Activated B cell treated with CpG ODN at 0.5 μM for 24 hours (primary cell): Measurements from ENCODE around the gene PCDHB7. TPM values are rescaled to one million over a fixed set of nuclear protein-coding genes. Genes with fewer than 3 reads are reported as not detected.
"Not testable (repeated sequence)": the region's sequence is repeated elsewhere in the genome, so short reads cannot be mapped to it uniquely, and the experiment has no call there.

Experiments
- ATAC-seq: fragments of 200-7000 bp; cut with Tn5 transposase; one replicate; pipeline ENCODE4 v1.10.0; 2021; ENCODE audit warnings: low read depth, mild to moderate bottlenecking, moderate library complexity
- CTCF ChIA-PET: fragments of 350-600 bp; sonication (Branson Sonifier 250); formaldehyde crosslinking; loops from one replicate; lab custom pipeline; 2021; ENCODE audit warnings: antibody characterized with exemption; lab: Charles Lee
- POLR2A ChIA-PET: fragments of 350-600 bp; sonication (Branson Sonifier 250); formaldehyde crosslinking; loops from one replicate; lab custom pipeline; 2021; ENCODE audit warnings: antibody characterized with exemption; lab: Charles Lee
- DNase-seq: peaks from one replicate; pipeline ENCODE4 v3.0.0; 2022
- H3K27ac Mint-ChIP-seq: one replicate; pipeline ENCODE4 v1.8.0; 2020; ENCODE audit warnings: mixed read lengths
- H3K27me3 Mint-ChIP-seq: one replicate; pipeline ENCODE4 v1.8.0; 2021; ENCODE audit warnings: mixed read lengths
- H3K36me3 Mint-ChIP-seq: one replicate; pipeline ENCODE4 v1.8.0; 2021; ENCODE audit warnings: low read depth, mixed read lengths
- H3K4me1 Mint-ChIP-seq: one replicate; pipeline ENCODE4 v1.8.0; 2021; ENCODE audit warnings: mixed read lengths
- H3K4me3 Mint-ChIP-seq: one replicate; pipeline ENCODE4 v1.8.0; 2020; ENCODE audit warnings: mild to moderate bottlenecking, mixed read lengths
- H3K9me3 Mint-ChIP-seq: one replicate; pipeline ENCODE4 v1.8.0; 2020; ENCODE audit warnings: mixed read lengths
- intact Hi-C: fragments of 100-400 bp; cut with micrococcal nuclease; formaldehyde crosslinking; loops from one replicate; pipeline ENCODE4 v1.15.1; 2024
- total RNA-seq: library from RNA; stranded (reverse); gene quantifications from 2 replicates; pipeline ENCODE4 v1.2.3, GENCODE V29; 2022
- TF ChIP-seq, protein P1 (sequence below): fragments of 200-600 bp; IDR thresholded peaks from one replicate; pipeline ENCODE4 v1.8.0; 2022; ENCODE audit warnings: antibody characterized with exemption, mild to moderate bottlenecking

Gene PCDHB7
- total RNA-seq, 1 donor from 2014 or later, result not detected

DNA sequence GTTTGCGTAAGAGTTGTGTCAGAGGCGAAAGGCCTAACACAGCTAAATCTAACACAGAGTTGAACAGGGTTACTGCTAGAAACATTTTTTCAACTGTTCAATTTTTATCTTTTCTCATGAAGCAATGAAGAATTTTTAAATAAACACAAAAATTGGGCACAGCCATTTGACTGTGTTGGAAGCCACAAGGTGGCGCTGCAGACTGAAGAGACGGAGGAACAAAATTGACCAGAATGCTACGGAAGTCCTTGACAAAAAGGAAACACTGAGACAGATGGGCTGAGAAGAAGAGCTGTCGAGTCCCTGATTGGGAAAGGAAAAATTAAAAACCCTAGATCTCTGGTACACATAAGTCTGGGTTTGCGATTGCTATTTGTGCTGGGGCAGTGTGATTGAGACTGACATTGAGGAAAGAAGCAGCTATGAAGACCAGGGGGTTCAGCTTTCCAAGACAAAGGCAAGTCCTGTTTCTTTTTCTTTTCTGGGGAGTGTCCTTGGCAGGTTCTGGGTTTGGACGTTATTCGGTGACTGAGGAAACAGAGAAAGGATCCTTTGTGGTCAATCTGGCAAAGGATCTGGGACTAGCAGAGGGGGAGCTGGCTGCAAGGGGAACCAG lies 14.6 kb downstream of the PCDHB7 start, which contains the start of gene PCDHB9:
Gene PCDHB9 (plus strand): TSS at position 265 of the 616 bp plus-strand sequence. CDS start 158 bp downstream, at position 423.
- H3K4me1 Mint-ChIP-seq, result peaks cover 4% of the 10 kb centered on the region
- intact Hi-C loops, result loop anchor here (2.0 kb wide), 1 partner anchor 378 kb away; no protein-coding TSS in a partner anchor

DNA sequence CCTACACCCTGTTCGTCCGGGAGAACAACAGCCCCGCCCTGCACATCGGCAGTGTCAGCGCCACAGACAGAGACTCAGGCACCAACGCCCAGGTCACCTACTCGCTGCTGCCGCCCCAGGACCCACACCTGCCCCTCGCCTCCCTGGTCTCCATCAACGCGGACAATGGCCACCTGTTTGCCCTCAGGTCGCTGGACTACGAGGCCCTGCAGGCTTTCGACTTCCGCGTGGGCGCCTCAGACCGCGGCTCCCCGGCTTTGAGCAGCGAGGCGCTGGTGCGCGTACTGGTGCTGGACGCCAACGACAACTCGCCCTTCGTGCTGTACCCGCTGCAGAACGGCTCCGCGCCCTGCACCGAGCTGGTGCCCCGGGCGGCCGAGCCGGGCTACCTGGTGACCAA lies 16.2 kb downstream of the PCDHB7 start:
- Mint-ChIP-seq H3K9me3 (peaks cover 14% of the 10 kb centered on the region), H3K27me3 (peaks cover 26% of the 10 kb centered on the region)
- H3K4me3 Mint-ChIP-seq, ATAC-seq, DNase-seq, H3K4me1 Mint-ChIP-seq, CTCF ChIA-PET, POLR2A ChIA-PET, H3K27ac Mint-ChIP-seq, H3K36me3 Mint-ChIP-seq, intact Hi-C loops: not testable (repeated sequence)

More for the DNA sequence above, 14.6 kb downstream of the PCDHB7 start, which contains the start of gene PCDHB9:
- Mint-ChIP-seq H3K27me3 (peaks cover 26% of the 10 kb centered on the region), H3K9me3 (peaks cover 18% of the 10 kb centered on the region), H3K4me3 (peak within 1 kb of the TSS; percentile 60), H3K27ac (no peak within 1 kb of the TSS), H3K36me3 (peaks cover 4% of the 10 kb centered on the region)
- POLR2A ChIA-PET, result interaction anchor here (0.6 kb wide), 1 partner anchor 953 kb away, joined by 6 read pairs; no protein-coding TSS in a partner anchor
- CTCF ChIA-PET, result interaction anchor here (0.7 to 2.2 kb wide), 3 partner anchors 226 to 384 kb away, joined by 3 to 11 read pairs (median 3); partner anchors contain the start of gene PCDHGA10
- TF ChIP-seq, protein P1, sequence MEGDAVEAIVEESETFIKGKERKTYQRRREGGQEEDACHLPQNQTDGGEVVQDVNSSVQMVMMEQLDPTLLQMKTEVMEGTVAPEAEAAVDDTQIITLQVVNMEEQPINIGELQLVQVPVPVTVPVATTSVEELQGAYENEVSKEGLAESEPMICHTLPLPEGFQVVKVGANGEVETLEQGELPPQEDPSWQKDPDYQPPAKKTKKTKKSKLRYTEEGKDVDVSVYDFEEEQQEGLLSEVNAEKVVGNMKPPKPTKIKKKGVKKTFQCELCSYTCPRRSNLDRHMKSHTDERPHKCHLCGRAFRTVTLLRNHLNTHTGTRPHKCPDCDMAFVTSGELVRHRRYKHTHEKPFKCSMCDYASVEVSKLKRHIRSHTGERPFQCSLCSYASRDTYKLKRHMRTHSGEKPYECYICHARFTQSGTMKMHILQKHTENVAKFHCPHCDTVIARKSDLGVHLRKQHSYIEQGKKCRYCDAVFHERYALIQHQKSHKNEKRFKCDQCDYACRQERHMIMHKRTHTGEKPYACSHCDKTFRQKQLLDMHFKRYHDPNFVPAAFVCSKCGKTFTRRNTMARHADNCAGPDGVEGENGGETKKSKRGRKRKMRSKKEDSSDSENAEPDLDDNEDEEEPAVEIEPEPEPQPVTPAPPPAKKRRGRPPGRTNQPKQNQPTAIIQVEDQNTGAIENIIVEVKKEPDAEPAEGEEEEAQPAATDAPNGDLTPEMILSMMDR, result no peak
- DNase-seq (no peak), ATAC-seq (no peak)

DNA sequence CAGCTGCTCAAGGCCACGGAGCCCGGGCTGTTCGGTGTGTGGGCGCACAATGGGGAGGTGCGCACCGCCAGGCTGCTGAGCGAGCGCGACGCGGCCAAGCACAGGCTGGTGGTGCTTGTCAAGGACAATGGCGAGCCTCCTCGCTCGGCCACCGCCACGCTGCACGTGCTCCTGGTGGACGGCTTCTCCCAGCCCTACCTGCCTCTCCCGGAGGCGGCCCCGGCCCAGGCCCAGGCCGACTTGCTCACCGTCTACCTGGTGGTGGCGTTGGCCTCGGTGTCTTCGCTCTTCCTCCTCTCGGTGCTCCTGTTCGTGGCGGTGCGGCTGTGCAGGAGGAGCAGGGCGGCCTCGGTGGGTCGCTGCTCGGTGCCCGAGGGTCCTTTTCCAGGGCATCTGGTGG lies 16.7 kb downstream of the PCDHB7 start:
- peaks cover 26% of the 10 kb centered on the region for H3K27me3 Mint-ChIP-seq
- H3K4me1 Mint-ChIP-seq, POLR2A ChIA-PET, ATAC-seq, H3K4me3 Mint-ChIP-seq, DNase-seq, intact Hi-C loops, H3K27ac Mint-ChIP-seq, H3K36me3 Mint-ChIP-seq, CTCF ChIA-PET: not testable (repeated sequence)
- peaks cover 14% of the 10 kb centered on the region for H3K9me3 Mint-ChIP-seq

DNA sequence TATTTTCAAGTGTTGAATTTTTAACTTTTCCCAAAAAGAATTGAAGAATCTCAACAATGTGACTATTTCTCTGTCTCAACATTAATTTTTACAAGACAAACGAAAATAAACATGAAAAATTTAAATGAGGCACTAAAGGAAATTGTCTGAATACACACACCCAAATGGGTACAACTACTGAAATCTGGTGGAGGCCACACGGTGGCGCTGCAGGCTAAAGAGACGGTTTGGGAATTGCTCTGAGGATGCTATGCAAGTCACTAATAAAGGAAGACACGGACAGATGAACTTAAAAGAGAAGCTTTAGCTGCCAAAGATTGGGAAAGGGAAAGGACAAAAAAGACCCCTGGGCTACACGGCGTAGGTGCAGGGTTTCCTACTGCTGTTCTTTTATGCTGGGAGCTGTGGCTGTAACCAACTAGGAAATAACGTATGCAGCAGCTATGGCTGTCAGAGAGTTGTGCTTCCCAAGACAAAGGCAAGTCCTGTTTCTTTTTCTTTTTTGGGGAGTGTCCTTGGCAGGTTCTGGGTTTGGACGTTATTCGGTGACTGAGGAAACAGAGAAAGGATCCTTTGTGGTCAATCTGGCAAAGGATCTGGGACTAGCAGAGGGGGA lies 19.8 kb downstream of the PCDHB7 start, which contains the start of gene PCDHB10:
Gene PCDHB10 (plus strand): TSS at position 244 of the 616 bp plus-strand sequence. CDS start 200 bp downstream, at position 444.
- intact Hi-C loops, result no loop called here
- H3K4me1 Mint-ChIP-seq, result peaks cover under 1% of the 10 kb centered on the region
- H3K27ac Mint-ChIP-seq, result no peak within 1 kb of the TSS
- peaks cover 22% of the 10 kb centered on the region for H3K27me3 Mint-ChIP-seq
- ChIA-PET CTCF (interaction anchor here (1.4 kb wide), 1 partner anchor 372 kb away, joined by 5 read pairs; no protein-coding TSS in a partner anchor), POLR2A (no interaction called here)
- ATAC-seq (no peak), DNase-seq (no peak)
- peaks cover 4% of the 10 kb centered on the region for H3K36me3 Mint-ChIP-seq
- peaks cover 24% of the 10 kb centered on the region for H3K9me3 Mint-ChIP-seq
- TF ChIP-seq, protein P1, result no peak
- no peak within 1 kb of the TSS for H3K4me3 Mint-ChIP-seq

DNA sequence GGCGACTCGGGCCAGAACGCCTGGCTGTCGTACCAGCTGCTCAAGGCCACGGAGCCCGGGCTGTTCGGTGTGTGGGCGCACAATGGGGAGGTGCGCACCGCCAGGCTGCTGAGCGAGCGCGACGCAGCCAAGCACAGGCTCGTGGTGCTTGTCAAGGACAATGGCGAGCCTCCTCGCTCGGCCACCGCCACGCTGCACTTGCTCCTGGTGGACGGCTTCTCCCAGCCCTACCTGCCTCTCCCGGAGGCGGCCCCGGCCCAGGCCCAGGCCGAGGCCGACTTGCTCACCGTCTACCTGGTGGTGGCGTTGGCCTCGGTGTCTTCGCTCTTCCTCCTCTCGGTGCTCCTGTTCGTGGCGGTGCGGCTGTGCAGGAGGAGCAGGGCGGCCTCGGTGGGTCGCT lies 21.9 kb downstream of the PCDHB7 start:
- intact Hi-C loops, H3K36me3 Mint-ChIP-seq, DNase-seq, ATAC-seq, H3K27ac Mint-ChIP-seq, H3K4me1 Mint-ChIP-seq, H3K4me3 Mint-ChIP-seq, POLR2A ChIA-PET, CTCF ChIA-PET: not testable (repeated sequence)
- peaks cover 30% of the 10 kb centered on the region for H3K9me3 Mint-ChIP-seq
- peaks cover 19% of the 10 kb centered on the region for H3K27me3 Mint-ChIP-seq

DNA sequence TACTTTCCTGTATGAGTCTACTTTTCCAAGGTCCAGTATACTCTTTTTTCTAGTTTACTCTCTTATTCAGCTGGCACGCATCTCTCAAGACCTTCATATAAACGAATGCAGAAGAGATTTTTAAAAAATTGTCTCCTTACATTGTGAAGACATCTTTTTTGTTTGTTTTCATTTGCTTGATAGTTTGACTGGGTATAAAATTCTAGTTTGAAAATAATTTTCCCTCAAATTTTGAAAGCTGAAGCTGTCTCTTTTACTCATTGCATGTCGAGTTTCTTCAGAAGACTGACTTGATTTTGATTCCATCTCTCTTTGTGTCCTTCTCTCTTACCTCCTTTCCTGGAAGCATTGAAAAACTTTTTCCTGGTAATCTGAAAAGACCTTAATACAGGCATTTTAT lies 23.9 kb downstream of the PCDHB7 start:
- intact Hi-C loops, result no loop called here
- H3K36me3 Mint-ChIP-seq, result peaks cover 4% of the 10 kb centered on the region
- H3K9me3 Mint-ChIP-seq, result peaks cover 37% of the 10 kb centered on the region
- H3K4me3 Mint-ChIP-seq, result no peak overlapping the region
- peaks cover 24% of the 10 kb centered on the region for H3K27me3 Mint-ChIP-seq
- ATAC-seq, result no peak
- TF ChIP-seq, protein P1, result no peak
- ChIA-PET CTCF (no interaction called here), POLR2A (no interaction called here)
- no peak for DNase-seq
- no peaks in the 10 kb centered on the region for H3K4me1 Mint-ChIP-seq
- no peak overlapping the region for H3K27ac Mint-ChIP-seq
